Memory B cell (primary cell): ENCODE data around the gene PDE11A.

Experiments used
- ATAC-seq: fragments of 150-1000 bp; cut with Tn5 transposase; 2 replicates; pipeline ENCODE4 v1.10.0; 2021; ENCODE audit warnings: low read depth, mild to moderate bottlenecking, moderate library complexity
- DNase-seq, 2 donors: peaks; one replicate each; pipeline ENCODE4 v3.0.0; 2022; ENCODE audit warnings: low spot score in 2 of 2
- H3K27ac Mint-ChIP-seq: one replicate; pipeline ENCODE4 v1.8.0; 2022; ENCODE audit warnings: mild to moderate bottlenecking, moderate library complexity, mixed read lengths
- H3K27me3 Mint-ChIP-seq: one replicate; pipeline ENCODE4 v1.8.0; 2022; ENCODE audit warnings: mixed read lengths
- H3K36me3 Mint-ChIP-seq: one replicate; pipeline ENCODE4 v1.8.0; 2022; ENCODE audit warnings: mild to moderate bottlenecking, mixed read lengths
- H3K4me1 Mint-ChIP-seq: one replicate; pipeline ENCODE4 v1.8.0; 2022; ENCODE audit warnings: mixed read lengths
- H3K4me3 Mint-ChIP-seq: one replicate; pipeline ENCODE4 v1.8.0; 2022; ENCODE audit warnings: mild to moderate bottlenecking, moderate library complexity, mixed read lengths
- H3K9me3 Mint-ChIP-seq: one replicate; pipeline ENCODE4 v1.8.0; 2022; ENCODE audit warnings: mixed read lengths

Gene PDE11A

GRCh38 chr2:177633111-177633510 lies 439.5 kb downstream of the PDE11A start:
- H3K27ac Mint-ChIP-seq = no peak overlapping the region

GRCh38 chr2:177631680-177632079 lies 440.9 kb downstream of the PDE11A start:
- Mint-ChIP-seq H3K4me1 (peaks cover 13% of the 10 kb centered on the region), H3K4me3 (no peak overlapping the region), H3K27me3 (peaks cover 5% of the 10 kb centered on the region), H3K9me3 (no peaks in the 10 kb centered on the region), H3K27ac (no peak overlapping the region), H3K36me3 (no peaks in the 10 kb centered on the region)
- DNase-seq (no peak), ATAC-seq (no peak)

More at GRCh38 chr2:177633111-177633510, 439.5 kb downstream of the PDE11A start:
- DNase-seq (no peak), ATAC-seq (no peak)
- Mint-ChIP-seq H3K27me3 (peaks cover 2% of the 10 kb centered on the region), H3K9me3 (no peaks in the 10 kb centered on the region), H3K36me3 (no peaks in the 10 kb centered on the region), H3K4me1 (peaks cover 13% of the 10 kb centered on the region), H3K4me3 (no peak overlapping the region)

DNA sequence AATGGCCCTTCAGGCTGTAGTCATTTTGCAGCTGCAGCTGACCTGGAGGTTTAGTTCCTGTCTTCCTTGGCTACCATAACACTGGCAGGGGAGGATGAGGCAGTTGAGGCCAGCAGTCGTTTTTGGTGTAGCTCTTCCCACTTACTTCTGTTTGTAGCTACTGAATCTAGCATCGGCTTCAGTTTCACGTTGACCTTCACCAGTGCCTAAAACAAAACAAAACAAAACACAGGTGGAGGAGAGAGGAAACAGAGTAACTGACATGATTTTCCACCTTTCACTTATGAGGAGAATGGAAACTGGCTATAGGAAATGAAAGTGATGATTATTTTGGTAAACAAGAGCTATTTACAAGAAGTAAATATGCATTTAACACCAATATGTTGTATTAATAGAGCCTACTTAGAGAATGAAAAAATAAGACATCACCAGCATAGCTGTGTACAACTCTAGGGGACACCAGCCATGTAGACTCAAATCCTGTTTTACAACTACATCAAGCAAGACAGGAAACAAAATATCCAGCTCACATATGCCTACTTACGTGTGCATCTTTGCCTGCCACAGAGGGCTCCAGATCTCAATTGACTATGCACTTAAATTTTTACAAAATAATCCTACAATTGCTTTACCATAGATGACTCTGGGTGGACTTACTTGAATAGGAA lies 443.1 kb downstream of the PDE11A start:
- no peaks in the 10 kb centered on the region for H3K9me3 Mint-ChIP-seq
- H3K27me3 Mint-ChIP-seq = peaks cover 7% of the 10 kb centered on the region
- no peak overlapping the region for H3K27ac Mint-ChIP-seq
- H3K4me3 Mint-ChIP-seq = no peak overlapping the region
- no peaks in the 10 kb centered on the region for H3K36me3 Mint-ChIP-seq
- DNase-seq = no peak
- ATAC-seq = no peak
- H3K4me1 Mint-ChIP-seq = peaks cover 6% of the 10 kb centered on the region

- Mint-ChIP-seq H3K27ac (no peak overlapping the region), H3K27me3 (peaks cover 7% of the 10 kb centered on the region)
Observed at GRCh38 chr2:177628831-177629230, 443.7 kb downstream of the PDE11A start.

DNA sequence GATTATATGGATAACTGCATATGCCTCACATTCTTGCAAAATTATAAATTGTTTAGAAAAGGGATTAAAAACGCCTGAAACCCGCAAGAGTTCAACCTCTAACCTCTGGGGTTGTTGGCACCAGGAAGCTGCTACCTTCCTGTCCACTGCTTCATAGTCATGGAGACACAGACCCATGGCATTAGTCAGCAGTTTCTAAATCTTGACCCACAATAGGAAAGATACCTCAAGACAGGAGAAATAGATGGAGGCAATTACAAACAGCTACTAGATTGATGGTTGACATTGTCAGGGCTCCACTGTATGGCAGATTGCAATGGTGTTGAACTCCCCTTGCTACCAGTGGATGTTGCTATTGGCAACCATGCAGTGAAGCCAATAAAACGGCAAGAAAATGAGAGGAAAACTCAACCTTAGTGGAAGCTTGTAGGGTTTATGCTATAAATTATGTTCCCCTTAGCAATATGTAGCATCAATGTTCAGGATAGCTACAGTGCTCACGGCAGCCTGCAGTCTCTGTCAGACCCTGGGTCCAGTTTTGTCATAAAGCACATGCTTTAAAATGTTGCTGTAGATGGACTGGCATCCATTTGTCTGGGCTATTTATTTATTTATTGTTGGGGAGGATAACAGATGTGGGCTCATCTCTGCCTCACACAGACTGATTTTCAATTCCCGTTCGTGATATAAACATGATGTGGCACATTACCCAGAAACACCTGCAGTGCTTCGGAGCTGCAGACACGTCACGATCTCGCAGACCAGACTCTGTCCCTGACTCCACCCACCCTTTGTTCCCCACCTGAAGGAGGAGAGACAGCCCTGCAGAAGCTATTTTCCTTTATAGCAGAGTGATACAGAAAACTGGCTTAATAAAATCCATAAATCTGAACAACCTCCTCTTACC lies 446.6 kb downstream of the PDE11A start:
- peaks cover 2% of the 10 kb centered on the region for H3K4me1 Mint-ChIP-seq
- H3K4me3 Mint-ChIP-seq = no peak overlapping the region
- H3K36me3 Mint-ChIP-seq = no peaks in the 10 kb centered on the region
- H3K27ac Mint-ChIP-seq = no peak overlapping the region
- peak; percentile 72 for ATAC-seq
- H3K27me3 Mint-ChIP-seq = peaks cover 8% of the 10 kb centered on the region
- no peaks in the 10 kb centered on the region for H3K9me3 Mint-ChIP-seq
- DNase-seq = no peak

More at GRCh38 chr2:177628831-177629230, 443.7 kb downstream of the PDE11A start:
- no peaks in the 10 kb centered on the region for H3K9me3 Mint-ChIP-seq
- H3K36me3 Mint-ChIP-seq = no peaks in the 10 kb centered on the region
- ATAC-seq = no peak
- H3K4me3 Mint-ChIP-seq = no peak overlapping the region
- DNase-seq = no peak
- H3K4me1 Mint-ChIP-seq = peaks cover 2% of the 10 kb centered on the region

- DNase-seq (no peak), ATAC-seq (no peak)
- Mint-ChIP-seq H3K36me3 (no peaks in the 10 kb centered on the region), H3K27ac (no peak overlapping the region), H3K4me1 (peaks cover 2% of the 10 kb centered on the region), H3K9me3 (no peaks in the 10 kb centered on the region), H3K27me3 (peaks cover 7% of the 10 kb centered on the region), H3K4me3 (no peak overlapping the region)
Observed at GRCh38 chr2:177622521-177622920, 450.1 kb downstream of the PDE11A start.

DNA sequence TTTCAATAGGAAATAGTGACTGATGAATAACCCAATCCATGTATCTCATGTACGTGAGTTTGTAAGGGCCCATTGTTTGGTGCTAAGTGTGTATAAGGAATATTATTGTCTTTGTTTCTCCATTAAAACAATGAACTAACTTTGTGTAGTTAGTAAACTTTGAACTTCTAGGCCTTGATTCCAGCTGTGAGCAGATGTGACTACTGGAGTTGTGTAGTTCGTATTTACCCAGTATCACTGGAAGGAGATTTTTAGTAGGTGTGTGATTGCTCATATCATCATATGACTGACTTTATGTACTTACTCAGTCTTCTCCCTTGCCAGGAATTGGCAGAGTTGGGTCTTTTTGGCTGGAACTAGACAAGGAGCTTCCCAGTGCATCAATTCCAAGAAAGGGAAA lies 452.6 kb downstream of the PDE11A start:
- no peak overlapping the region for H3K27ac Mint-ChIP-seq
- H3K9me3 Mint-ChIP-seq = peaks cover 1% of the 10 kb centered on the region
- H3K27me3 Mint-ChIP-seq = peaks cover 4% of the 10 kb centered on the region
- no peak overlapping the region for H3K4me3 Mint-ChIP-seq
- H3K36me3 Mint-ChIP-seq = peaks cover 2% of the 10 kb centered on the region
- ATAC-seq (no peak), DNase-seq (no peak)
- H3K4me1 Mint-ChIP-seq = peaks cover 4% of the 10 kb centered on the region

DNA sequence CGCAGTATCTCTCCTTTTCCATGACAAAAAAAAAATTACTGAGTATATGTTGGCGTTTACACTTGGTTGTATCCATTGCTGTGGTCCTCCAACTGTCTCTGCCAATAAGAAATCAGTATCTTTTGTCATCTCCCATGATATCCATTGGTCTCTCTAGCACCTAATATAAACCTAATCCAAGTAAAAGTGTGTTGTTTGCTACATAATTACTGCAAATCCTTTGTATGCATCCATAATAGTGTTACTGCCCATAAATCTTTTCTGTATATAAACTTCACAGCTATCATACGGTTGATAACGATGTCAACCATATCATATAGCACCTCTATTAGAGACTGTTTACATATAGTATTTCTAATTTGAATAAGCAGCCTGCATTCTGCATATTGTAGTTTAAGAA lies 453.1 kb downstream of the PDE11A start:
- Mint-ChIP-seq H3K27ac (peak overlapping the region; percentile 100), H3K4me3 (no peak overlapping the region), H3K36me3 (peaks cover 2% of the 10 kb centered on the region), H3K27me3 (peaks cover 4% of the 10 kb centered on the region), H3K9me3 (peaks cover 1% of the 10 kb centered on the region), H3K4me1 (peaks cover 4% of the 10 kb centered on the region)
- DNase-seq (no peak), ATAC-seq (no peak)

- H3K27me3 Mint-ChIP-seq = peaks cover 4% of the 10 kb centered on the region
- H3K36me3 Mint-ChIP-seq = peaks cover 2% of the 10 kb centered on the region
- DNase-seq (peak; percentile 92 to 96), ATAC-seq (peak; percentile 92)
- H3K27ac Mint-ChIP-seq = peak overlapping the region; percentile 100
- H3K4me1 Mint-ChIP-seq = peaks cover 4% of the 10 kb centered on the region
- peaks cover 1% of the 10 kb centered on the region for H3K9me3 Mint-ChIP-seq
- peak overlapping the region; percentile 90 for H3K4me3 Mint-ChIP-seq
Observed at GRCh38 chr2:177618255-177619253, 454.0 kb downstream of the PDE11A start.

GRCh38 chr2:177617849-177618248 lies 454.7 kb downstream of the PDE11A start:
- H3K4me3 Mint-ChIP-seq = peak overlapping the region; percentile 90
- no peak for ATAC-seq
- H3K4me1 Mint-ChIP-seq = peaks cover 4% of the 10 kb centered on the region
- H3K27me3 Mint-ChIP-seq = peaks cover 4% of the 10 kb centered on the region
- H3K27ac Mint-ChIP-seq = peak overlapping the region; percentile 100
- peaks cover 2% of the 10 kb centered on the region for H3K36me3 Mint-ChIP-seq
- H3K9me3 Mint-ChIP-seq = peaks cover 1% of the 10 kb centered on the region
- no peak for DNase-seq

DNA sequence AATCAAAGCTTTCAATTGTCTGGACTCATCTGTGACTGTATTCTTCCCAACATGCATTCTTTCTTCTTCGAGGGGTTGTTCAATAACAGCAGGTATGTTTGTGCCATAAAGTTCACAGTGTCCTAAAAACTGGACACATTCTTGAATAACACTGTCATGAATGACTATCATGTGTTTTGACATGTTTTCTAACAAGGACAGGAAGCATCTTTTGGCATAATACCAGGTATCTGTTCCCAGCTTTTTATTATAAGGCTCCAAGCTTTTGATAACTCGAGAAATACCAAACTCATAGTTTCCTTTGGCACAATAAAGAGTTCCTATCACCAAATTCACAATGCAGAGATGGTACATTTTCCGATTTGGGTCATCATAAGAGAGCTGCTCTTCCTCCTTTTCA lies 455.8 kb downstream of the PDE11A start:
- ATAC-seq (no peak), DNase-seq (no peak)
- Mint-ChIP-seq H3K36me3 (peaks cover 2% of the 10 kb centered on the region), H3K27me3 (peaks cover 2% of the 10 kb centered on the region), H3K9me3 (peaks cover 1% of the 10 kb centered on the region), H3K4me3 (no peak overlapping the region), H3K4me1 (peaks cover 4% of the 10 kb centered on the region), H3K27ac (peak overlapping the region; percentile 50)

- Mint-ChIP-seq H3K4me3 (no peak overlapping the region), H3K4me1 (peaks cover 4% of the 10 kb centered on the region), H3K9me3 (peaks cover 1% of the 10 kb centered on the region), H3K27ac (peak overlapping the region; percentile 50), H3K27me3 (peaks cover 2% of the 10 kb centered on the region), H3K36me3 (peaks cover 2% of the 10 kb centered on the region)
- ATAC-seq (no peak), DNase-seq (no peak)
Observed at GRCh38 chr2:177616066-177616465, 456.5 kb downstream of the PDE11A start.

- no peak for DNase-seq
- H3K9me3 Mint-ChIP-seq = peaks cover 1% of the 10 kb centered on the region
Observed at GRCh38 chr2:177612659-177613058, 459.9 kb downstream of the PDE11A start.

More at GRCh38 chr2:177612659-177613058, 459.9 kb downstream of the PDE11A start:
- Mint-ChIP-seq H3K4me3 (no peak overlapping the region), H3K36me3 (peaks cover 6% of the 10 kb centered on the region), H3K4me1 (peaks cover 2% of the 10 kb centered on the region), H3K27ac (no peak overlapping the region), H3K27me3 (peaks cover 2% of the 10 kb centered on the region)
- ATAC-seq = no peak
